ENCODE results near the gene ESPN. TPM values are rescaled to one million over a fixed set of nuclear protein-coding genes. Genes with fewer than 3 reads are reported as not detected.

Gene ESPN
- total RNA-seq, 1 donor from 2014 or later = 0.66 TPM

GRCh38 chr1:6417961-6418667 is 6.5 kb upstream of the ESPN start:
- H3K27me3 Mint-ChIP-seq (ENCODE audit: low read depth, unreplicated experiment) = peaks cover 52% of the 10 kb centered on the region
- no peak overlapping the region for H2AFZ ChIP-seq (ENCODE audit: low read depth, low read length)

GRCh38 chr1:6418668-6419396 is 5.7 kb upstream of the ESPN start:
- Histone ChIP-seq H3K36me3 (ENCODE audit: insufficient read depth, low read length) (no peaks in the 10 kb centered on the region), H3K27me3 (ENCODE audit: insufficient read depth, low read length) (peaks cover 62% of the 10 kb centered on the region), H4K20me1 (ENCODE audit: insufficient read depth, low read length) (no peaks in the 10 kb centered on the region), H3K4me3 (ENCODE audit: insufficient read depth, low read depth, low read length) (no peak overlapping the region), H3K9me3 (ENCODE audit: insufficient read depth, low read depth, low read length) (no peaks in the 10 kb centered on the region), H3K79me2 (ENCODE audit: insufficient read depth, low read length) (no peaks in the 10 kb centered on the region), H3K9ac (ENCODE audit: low read length) (no peak overlapping the region), H3K4me2 (ENCODE audit: low read length) (peak overlapping the region; percentile 11), H2AFZ (ENCODE audit: low read depth, low read length) (peak overlapping the region; percentile 34), H3K4me1 (ENCODE audit: insufficient read depth, low read length) (peaks cover 26% of the 10 kb centered on the region), H3K27ac (ENCODE audit: low read depth, low read length) (no peak overlapping the region)
- DNase-seq (ENCODE audit: low read depth) (no peak), FAIRE-seq (no peak)
- TF ChIP-seq EZH2 (IDR thresholded peaks at IDR 0.05; ENCODE audit: insufficient read depth, low read length) (peak; percentile 97), CTCF (IDR thresholded peaks at IDR 0.05; ENCODE audit: insufficient read depth, low read depth, low read length) (no peak)
- H3K4me3 Mint-ChIP-seq (ENCODE audit: unreplicated experiment) = no peak overlapping the region
- H3K27ac Mint-ChIP-seq (ENCODE audit: unreplicated experiment) = no peak overlapping the region
- H3K9me3 Mint-ChIP-seq (ENCODE audit: unreplicated experiment) = peaks cover 4% of the 10 kb centered on the region
- H3K4me1 Mint-ChIP-seq (ENCODE audit: low read depth, unreplicated experiment) = peaks cover 3% of the 10 kb centered on the region
- H3K36me3 Mint-ChIP-seq (ENCODE audit: low read depth, unreplicated experiment) = peaks cover 5% of the 10 kb centered on the region
- peaks cover 53% of the 10 kb centered on the region for H3K27me3 Mint-ChIP-seq (ENCODE audit: low read depth, unreplicated experiment)

More at GRCh38 chr1:6417961-6418667, 6.5 kb upstream of the ESPN start:
- Histone ChIP-seq H3K9me3 (ENCODE audit: insufficient read depth, low read depth, low read length) (no peaks in the 10 kb centered on the region), H4K20me1 (ENCODE audit: insufficient read depth, low read length) (no peaks in the 10 kb centered on the region), H3K4me3 (ENCODE audit: insufficient read depth, low read depth, low read length) (no peak overlapping the region), H3K9ac (ENCODE audit: low read length) (no peak overlapping the region), H3K27me3 (ENCODE audit: insufficient read depth, low read length) (peaks cover 57% of the 10 kb centered on the region), H3K36me3 (ENCODE audit: insufficient read depth, low read length) (no peaks in the 10 kb centered on the region), H3K27ac (ENCODE audit: low read depth, low read length) (no peak overlapping the region), H3K4me2 (ENCODE audit: low read length) (no peak overlapping the region), H3K79me2 (ENCODE audit: insufficient read depth, low read length) (no peaks in the 10 kb centered on the region), H3K4me1 (ENCODE audit: insufficient read depth, low read length) (peaks cover 19% of the 10 kb centered on the region)
- no peak for FAIRE-seq
- peaks cover 3% of the 10 kb centered on the region for H3K4me1 Mint-ChIP-seq (ENCODE audit: low read depth, unreplicated experiment)
- DNase-seq (ENCODE audit: low read depth) = no peak
- no peak for TF ChIP-seq EZH2 (IDR thresholded peaks at IDR 0.05; ENCODE audit: insufficient read depth, low read length)
- TF ChIP-seq CTCF (IDR thresholded peaks at IDR 0.05; ENCODE audit: insufficient read depth, low read depth, low read length) = no peak
- H3K27ac Mint-ChIP-seq (ENCODE audit: unreplicated experiment) = no peak overlapping the region
- no peak overlapping the region for H3K4me3 Mint-ChIP-seq (ENCODE audit: unreplicated experiment)
- peaks cover 5% of the 10 kb centered on the region for H3K36me3 Mint-ChIP-seq (ENCODE audit: low read depth, unreplicated experiment)
- peaks cover 4% of the 10 kb centered on the region for H3K9me3 Mint-ChIP-seq (ENCODE audit: unreplicated experiment)
